PC-9 (cell line): ENCODE measurements around the gene CMKLR1.

Experiments used
- CTCF ChIP-seq: fragments of 200-600 bp; sonication (generic); conservative IDR thresholded peaks from 2 replicates; pipeline ENCODE4 v1.6.1; 2017; ENCODE audit warnings: mixed run types, antibody characterized with exemption, mild to moderate bottlenecking, moderate library complexity
- EZH2 ChIP-seq: fragments of 200-600 bp; sonication (generic); IDR thresholded peaks from 2 replicates; pipeline ENCODE4 v1.8.0; 2017; ENCODE audit warnings: antibody characterized with exemption, low read depth

- no peak for TF ChIP-seq CTCF
- TF ChIP-seq EZH2: no peak
These were observed 65.9 kb downstream of the CMKLR1 start for GRCh38 chr12:108273217-108273616.
